ENCODE measurements around the gene CCNF. TPM values are rescaled to one million over a fixed set of nuclear protein-coding genes. Genes with fewer than 3 reads are reported as not detected.

Gene CCNF
- total RNA-seq, 1 experiment from 2014 or later, result 35.8 TPM

Small RNA genes within 50 kb of the gene (microRNA-seq; reads per million reads assigned to microRNA genes)
- gene MIR6767 (ENCODE audit: unreplicated experiment) (not detected), gene MIR6768 (ENCODE audit: unreplicated experiment) (not detected)

Other genes with a start within 250 kb of the CCNF start
- gene CASKIN1, start 232.8 kb upstream of the CCNF start, total RNA-seq (2021; ENCODE audit: unreplicated experiment), result 4.5 TPM
- gene MLST8, start 224.0 kb upstream of the CCNF start, total RNA-seq (2021; ENCODE audit: unreplicated experiment), result 91.1 TPM
- gene BRICD5, start 218.6 kb upstream of the CCNF start, total RNA-seq (2021; ENCODE audit: unreplicated experiment), result 8.7 TPM
- gene PGP, start 214.6 kb upstream of the CCNF start, total RNA-seq (2021; ENCODE audit: unreplicated experiment), result 48.7 TPM
- gene E4F1, start 205.9 kb upstream of the CCNF start, total RNA-seq (2021; ENCODE audit: unreplicated experiment), result 50.8 TPM
- 4.4 TPM for gene DNASE1L2, start 193.0 kb upstream of the CCNF start, total RNA-seq (2021; ENCODE audit: unreplicated experiment)
- gene ECI1, start 177.9 kb upstream of the CCNF start, total RNA-seq (2021; ENCODE audit: unreplicated experiment), result 117 TPM
- gene RNPS1, start 161.3 kb upstream of the CCNF start, total RNA-seq (2021; ENCODE audit: unreplicated experiment), result 249 TPM
- gene ABCA3, start 88.7 kb upstream of the CCNF start, total RNA-seq (2021; ENCODE audit: unreplicated experiment), result 58.4 TPM
- 25.0 TPM for gene TEDC2, start 30.7 kb downstream of the CCNF start, total RNA-seq (2021; ENCODE audit: unreplicated experiment)
- gene NTN3, start 41.9 kb downstream of the CCNF start, total RNA-seq (2021; ENCODE audit: unreplicated experiment), result 3.2 TPM
- gene TBC1D24, start 45.7 kb downstream of the CCNF start, total RNA-seq (2021; ENCODE audit: unreplicated experiment), result 26.7 TPM
- 282 TPM for gene ATP6V0C, start 84.5 kb downstream of the CCNF start, total RNA-seq (2021; ENCODE audit: unreplicated experiment)
- gene AMDHD2, start 90.9 kb downstream of the CCNF start, total RNA-seq (2021; ENCODE audit: unreplicated experiment), result 87.5 TPM
- gene CEMP1, start 102.0 kb downstream of the CCNF start, total RNA-seq (2021; ENCODE audit: unreplicated experiment), result not detected
- 43.2 TPM for gene PDPK1, start 108.6 kb downstream of the CCNF start, total RNA-seq (2021; ENCODE audit: unreplicated experiment)

Measured in Panc1 (cell line).